A673 (cell line): ENCODE results near the gene SLC44A2.

ENCODE experiments used
- EZH2 ChIP-seq: fragments of 200-600 bp; sonication (generic); IDR thresholded peaks from 2 replicates; pipeline ENCODE4 v1.6.1; 2017; ENCODE audit warnings: borderline replicate concordance, low read depth, mild to moderate bottlenecking, mixed read lengths, antibody characterized with exemption, low read length; ENCODE audit not compliant: poor library complexity, severe bottlenecking
- TF ChIP-seq, protein P1 (sequence below): fragments of 300-800, 200-600 bp; sonication (generic); conservative IDR thresholded peaks from 2 replicates; pipeline ENCODE4 v1.5.1; 2017; ENCODE audit warnings: low read depth, mild to moderate bottlenecking, antibody characterized with exemption, low read length, moderate library complexity, mixed read lengths

DNA sequence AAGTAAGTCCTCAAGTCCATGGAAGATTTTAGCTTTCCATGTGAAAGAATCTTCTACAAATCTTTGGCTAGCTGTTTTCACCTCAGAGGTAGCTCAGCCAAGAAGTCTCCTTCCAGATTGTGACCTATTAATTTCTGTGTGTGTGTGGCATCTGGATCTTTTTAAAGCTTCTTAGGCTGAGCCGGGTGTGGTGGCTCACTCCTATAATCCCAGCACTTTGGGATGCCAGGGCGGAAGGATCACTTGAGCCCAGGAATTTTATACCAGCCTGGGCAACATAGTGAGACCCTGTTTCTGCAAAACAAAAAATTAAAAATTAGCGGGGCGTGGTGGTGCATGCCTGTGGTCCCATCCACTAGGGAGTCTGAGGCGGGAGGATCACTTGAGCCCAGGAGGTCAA, 13.4 kb upstream of the SLC44A2 start:
- TF ChIP-seq, protein P1, sequence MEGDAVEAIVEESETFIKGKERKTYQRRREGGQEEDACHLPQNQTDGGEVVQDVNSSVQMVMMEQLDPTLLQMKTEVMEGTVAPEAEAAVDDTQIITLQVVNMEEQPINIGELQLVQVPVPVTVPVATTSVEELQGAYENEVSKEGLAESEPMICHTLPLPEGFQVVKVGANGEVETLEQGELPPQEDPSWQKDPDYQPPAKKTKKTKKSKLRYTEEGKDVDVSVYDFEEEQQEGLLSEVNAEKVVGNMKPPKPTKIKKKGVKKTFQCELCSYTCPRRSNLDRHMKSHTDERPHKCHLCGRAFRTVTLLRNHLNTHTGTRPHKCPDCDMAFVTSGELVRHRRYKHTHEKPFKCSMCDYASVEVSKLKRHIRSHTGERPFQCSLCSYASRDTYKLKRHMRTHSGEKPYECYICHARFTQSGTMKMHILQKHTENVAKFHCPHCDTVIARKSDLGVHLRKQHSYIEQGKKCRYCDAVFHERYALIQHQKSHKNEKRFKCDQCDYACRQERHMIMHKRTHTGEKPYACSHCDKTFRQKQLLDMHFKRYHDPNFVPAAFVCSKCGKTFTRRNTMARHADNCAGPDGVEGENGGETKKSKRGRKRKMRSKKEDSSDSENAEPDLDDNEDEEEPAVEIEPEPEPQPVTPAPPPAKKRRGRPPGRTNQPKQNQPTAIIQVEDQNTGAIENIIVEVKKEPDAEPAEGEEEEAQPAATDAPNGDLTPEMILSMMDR, result no peak
- no peak for TF ChIP-seq EZH2
